Endometrial microvascular endothelial cells (primary cell): ENCODE data around the gene PCDHGB1. TPM values are rescaled to one million over a fixed set of nuclear protein-coding genes. Genes with fewer than 3 reads are reported as not detected.

Source experiments
- in situ Hi-C: cut with HindIII; loops from 2 replicates; pipeline ENCODE4 v1.10.0; 2017; ENCODE audit warnings: low sequenced_read_pairs, low pct_unique_long_range_greater_than_20kb; ENCODE audit errors: inconsistent ontology term
- total RNA-seq: library from RNA; depleted of rRNA; stranded (reverse); fragments of >200 nt; gene quantifications from one replicate; pipeline ENCODE4 v1.2.3, GENCODE V29; 2015; ENCODE audit errors: inconsistent ontology term

PCDHGB1 gene
- total RNA-seq, 1 donor from 2014 or later = 0.74 TPM

DNA sequence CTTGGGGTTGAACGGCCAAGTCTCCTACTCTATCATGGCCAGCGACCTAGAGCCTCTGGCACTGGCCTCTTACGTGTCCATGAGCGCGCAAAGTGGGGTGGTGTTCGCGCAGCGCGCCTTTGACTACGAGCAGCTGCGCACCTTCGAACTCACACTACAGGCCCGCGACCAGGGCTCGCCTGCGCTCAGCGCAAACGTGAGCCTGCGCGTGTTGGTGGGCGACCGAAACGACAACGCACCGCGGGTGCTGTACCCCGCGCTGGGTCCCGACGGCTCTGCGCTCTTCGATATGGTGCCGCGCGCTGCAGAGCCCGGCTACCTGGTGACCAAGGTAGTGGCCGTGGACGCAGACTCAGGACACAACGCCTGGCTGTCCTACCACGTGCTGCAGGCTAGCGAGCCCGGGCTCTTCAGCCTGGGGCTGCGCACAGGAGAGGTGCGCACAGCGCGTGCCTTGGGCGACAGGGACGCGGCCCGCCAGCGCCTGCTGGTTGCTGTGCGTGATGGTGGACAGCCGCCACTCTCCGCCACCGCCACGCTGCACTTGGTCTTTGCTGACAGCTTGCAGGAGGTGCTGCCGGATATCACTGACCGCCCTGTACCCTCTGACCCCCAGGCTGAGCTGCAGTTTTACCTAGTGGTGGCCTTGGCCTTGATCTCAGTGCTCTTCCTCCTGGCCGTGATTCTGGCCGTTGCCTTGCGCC lies 49.8 kb downstream of the PCDHGB1 start:
- in situ Hi-C loops = no loop called here

Other genes with a start within 250 kb of the PCDHGB1 start
- 0.19 TPM for gene PCDHB3, start 249.6 kb upstream of the PCDHGB1 start, total RNA-seq
- 0.09 TPM for gene PCDHB4, start 228.3 kb upstream of the PCDHGB1 start, total RNA-seq
- 1.4 TPM for gene PCDHB5, start 214.9 kb upstream of the PCDHGB1 start, total RNA-seq
- 0.28 TPM for gene PCDHB6, start 200.0 kb upstream of the PCDHGB1 start, total RNA-seq
- 1.2 TPM for gene PCDHB7, start 177.5 kb upstream of the PCDHGB1 start, total RNA-seq
- gene PCDHB8, start 172.3 kb upstream of the PCDHGB1 start, total RNA-seq = not detected
- 0.28 TPM for gene PCDHB16, start 167.7 kb upstream of the PCDHGB1 start, total RNA-seq
- gene PCDHB9, start 162.9 kb upstream of the PCDHGB1 start, total RNA-seq = not detected
- gene PCDHB10, start 157.7 kb upstream of the PCDHGB1 start, total RNA-seq = 0.19 TPM
- gene PCDHB11, start 150.5 kb upstream of the PCDHGB1 start, total RNA-seq = 0.19 TPM
- gene PCDHB12, start 141.4 kb upstream of the PCDHGB1 start, total RNA-seq = not detected
- gene PCDHB13, start 136.2 kb upstream of the PCDHGB1 start, total RNA-seq = 0.65 TPM
- 0.37 TPM for gene PCDHB14, start 126.8 kb upstream of the PCDHGB1 start, total RNA-seq
- gene PCDHB15, start 104.7 kb upstream of the PCDHGB1 start, total RNA-seq = not detected
- gene SLC25A2, start 46.0 kb upstream of the PCDHGB1 start, total RNA-seq = 0.09 TPM
- 45.0 TPM for gene TAF7, start 29.3 kb upstream of the PCDHGB1 start, total RNA-seq
- gene PCDHGA1, start 19.6 kb upstream of the PCDHGB1 start, total RNA-seq = 0.09 TPM
- gene PCDHGA2, start 11.3 kb upstream of the PCDHGB1 start, total RNA-seq = 0.84 TPM
- gene PCDHGA3, start 6.3 kb upstream of the PCDHGB1 start, total RNA-seq = 1.3 TPM
- gene PCDHGA4, start 4.9 kb downstream of the PCDHGB1 start, total RNA-seq = 3.2 TPM
- 2.0 TPM for gene PCDHGB2, start 9.9 kb downstream of the PCDHGB1 start, total RNA-seq
- gene PCDHGA5, start 14.1 kb downstream of the PCDHGB1 start, total RNA-seq = 0.46 TPM
- gene PCDHGB3, start 20.1 kb downstream of the PCDHGB1 start, total RNA-seq = 0.65 TPM
- gene PCDHGA6, start 23.8 kb downstream of the PCDHGB1 start, total RNA-seq = 1.2 TPM
- gene PCDHGA7, start 32.6 kb downstream of the PCDHGB1 start, total RNA-seq = 1.0 TPM
- 2.4 TPM for gene PCDHGB4, start 37.6 kb downstream of the PCDHGB1 start, total RNA-seq
- under 0.01 TPM for gene PCDHGA8, start 42.5 kb downstream of the PCDHGB1 start, total RNA-seq
- gene PCDHGB5, start 47.8 kb downstream of the PCDHGB1 start, total RNA-seq = 3.7 TPM
- gene PCDHGA9, start 52.7 kb downstream of the PCDHGB1 start, total RNA-seq = 0.19 TPM
- 1.0 TPM for gene PCDHGB6, start 57.9 kb downstream of the PCDHGB1 start, total RNA-seq
- 1.1 TPM for gene PCDHGA10, start 62.9 kb downstream of the PCDHGB1 start, total RNA-seq
- gene PCDHGB7, start 67.6 kb downstream of the PCDHGB1 start, total RNA-seq = 1.2 TPM
- gene PCDHGA11, start 71.0 kb downstream of the PCDHGB1 start, total RNA-seq = 4.5 TPM
- 0.74 TPM for gene PCDHGA12, start 80.4 kb downstream of the PCDHGB1 start, total RNA-seq
- gene PCDHGC3, start 125.9 kb downstream of the PCDHGB1 start, total RNA-seq = 8.1 TPM
- gene PCDHGC4, start 134.9 kb downstream of the PCDHGB1 start, total RNA-seq = not detected
- gene PCDHGC5, start 139.0 kb downstream of the PCDHGB1 start, total RNA-seq = not detected